Measurements from ENCODE around the gene GRAMD1B.

GRAMD1B gene

GRCh38 chr11:123409456-123410217 is 20.4 kb upstream of the GRAMD1B start:
- DNase-seq: no peak

GRCh38 chr11:123410218-123410549 is 19.9 kb upstream of the GRAMD1B start:
- no peak for DNase-seq

GRCh38 chr11:123413636-123414035 is 16.4 kb upstream of the GRAMD1B start:
- DNase-seq: no peak

GRCh38 chr11:123416566-123416965 is 13.5 kb upstream of the GRAMD1B start:
- no peak for DNase-seq

GRCh38 chr11:123418351-123419114 is 11.5 kb upstream of the GRAMD1B start:
- no peak for DNase-seq

GRCh38 chr11:123419731-123420452 is 10.2 kb upstream of the GRAMD1B start:
- DNase-seq: no peak

- DNase-seq: no peak
Observed at GRCh38 chr11:123421589-123421988, 8.5 kb upstream of the GRAMD1B start.

- DNase-seq: no peak
Observed at GRCh38 chr11:123425367-123425766, 4.7 kb upstream of the GRAMD1B start.

- no peak for DNase-seq
Observed at GRCh38 chr11:123426789-123427188, 3.3 kb upstream of the GRAMD1B start.

GRCh38 chr11:123427405-123427804 is 2.7 kb upstream of the GRAMD1B start:
- DNase-seq: no peak

GRCh38 chr11:123428116-123428715 is 1.9 kb upstream of the GRAMD1B start:
- DNase-seq: no peak

- no peak for DNase-seq
Observed at GRCh38 chr11:123429336-123429735, 733 bp upstream of the GRAMD1B start.

GRCh38 chr11:123430721-123431497 is 840 bp downstream of the GRAMD1B start:
- DNase-seq: no peak

GRCh38 chr11:123431619-123432018 is 1.6 kb downstream of the GRAMD1B start:
- DNase-seq: no peak

- DNase-seq: no peak
Observed at GRCh38 chr11:123434262-123434661, 4.2 kb downstream of the GRAMD1B start.

- DNase-seq: no peak
Observed at GRCh38 chr11:123434911-123435310, 4.8 kb downstream of the GRAMD1B start.

GRCh38 chr11:123437236-123437979 is 7.3 kb downstream of the GRAMD1B start:
- DNase-seq: no peak

- DNase-seq: no peak
Observed at GRCh38 chr11:123438131-123438627, 8.1 kb downstream of the GRAMD1B start.

- DNase-seq: no peak
Observed at GRCh38 chr11:123439616-123440015, 9.5 kb downstream of the GRAMD1B start.

- DNase-seq: no peak
Observed at GRCh38 chr11:123441161-123441560, 11.1 kb downstream of the GRAMD1B start.

- no peak for DNase-seq
Observed at GRCh38 chr11:123443851-123444623, 14.0 kb downstream of the GRAMD1B start.
